Skin epidermis (tissue), 12 donors: ENCODE data around the gene YES1.

Source experiments
- H3K27ac ChIP-seq, 21 experiments: fragments of 200-600 bp; sonication (generic) in 11 of 21; one replicate each; pipeline ENCODE4 v1.5.0; 2020; ENCODE audit warnings: mild to moderate bottlenecking in 3 of 21, inconsistent platforms in 2 of 21, moderate library complexity in 2 of 21
- H3K4me3 ChIP-seq, 7 experiments: fragments of 200-600 bp; sonication (generic) in 2 of 7; one replicate each; pipeline ENCODE4 v1.5.0; 2020; ENCODE audit warnings: inconsistent platforms in 2 of 7, mild to moderate bottlenecking in 2 of 7, moderate library complexity in 1 of 7

The YES1 gene

GRCh38 chr18:811892-812375, at the start of gene YES1:
Gene YES1, minus strand, starts transcription at chr18:812242. Its CDS starts 55,415 bp downstream, at chr18:756827.
- peak within 1 kb of the TSS; percentile 82 to 99 (median 94) for H3K27ac ChIP-seq
- H3K4me3 ChIP-seq: peak within 1 kb of the TSS; percentile 54 to 90 (median 83)

GRCh38 chr18:857986-858385, 45.9 kb upstream of the YES1 start:
- no peak overlapping the region for H3K27ac ChIP-seq

GRCh38 chr18:853471-853870, 41.4 kb upstream of the YES1 start:
- Histone ChIP-seq H3K4me3 (no peak overlapping the region), H3K27ac (no peak overlapping the region)

More at GRCh38 chr18:857986-858385, 45.9 kb upstream of the YES1 start:
- no peak overlapping the region for H3K4me3 ChIP-seq

GRCh38 chr18:850960-851359, 38.9 kb upstream of the YES1 start:
- Histone ChIP-seq H3K27ac (no peak overlapping the region), H3K4me3 (no peak overlapping the region)

- Histone ChIP-seq H3K27ac (no peak overlapping the region), H3K4me3 (no peak overlapping the region)
These were observed 37.0 kb upstream of the YES1 start for GRCh38 chr18:849021-849420.

GRCh38 chr18:848062-848861, 36.2 kb upstream of the YES1 start:
- Histone ChIP-seq H3K27ac (no peak overlapping the region), H3K4me3 (no peak overlapping the region)

- Histone ChIP-seq H3K27ac (no peak overlapping the region), H3K4me3 (no peak overlapping the region)
These were observed 33.2 kb upstream of the YES1 start for GRCh38 chr18:845152-845819.

GRCh38 chr18:841647-842370, 29.8 kb upstream of the YES1 start:
- no peak overlapping the region for H3K4me3 ChIP-seq
- no peak overlapping the region for H3K27ac ChIP-seq

GRCh38 chr18:840516-840915, 28.5 kb upstream of the YES1 start:
- Histone ChIP-seq H3K4me3 (no peak overlapping the region), H3K27ac (peak overlapping the region in 4 of 21 experiments; percentile 12 to 61 (median 22))

GRCh38 chr18:840023-840408, 28.0 kb upstream of the YES1 start:
- H3K27ac ChIP-seq: peak overlapping the region in 7 of 21 experiments; percentile 1 to 61 (median 12)
- H3K4me3 ChIP-seq: no peak overlapping the region

GRCh38 chr18:839224-840022, 27.4 kb upstream of the YES1 start:
- Histone ChIP-seq H3K4me3 (no peak overlapping the region), H3K27ac (peak overlapping the region in 3 of 21 experiments; percentile 1 to 61 (median 8))

GRCh38 chr18:837922-838321, 25.9 kb upstream of the YES1 start:
- no peak overlapping the region for H3K27ac ChIP-seq
- H3K4me3 ChIP-seq: no peak overlapping the region

- no peak overlapping the region for H3K4me3 ChIP-seq
- H3K27ac ChIP-seq: no peak overlapping the region
These were observed 22.2 kb upstream of the YES1 start for GRCh38 chr18:834082-834720.

GRCh38 chr18:833197-833596, 21.2 kb upstream of the YES1 start:
- no peak overlapping the region for H3K27ac ChIP-seq
- no peak overlapping the region for H3K4me3 ChIP-seq

GRCh38 chr18:832085-832681, 20.1 kb upstream of the YES1 start:
- no peak overlapping the region for H3K27ac ChIP-seq
- no peak overlapping the region for H3K4me3 ChIP-seq

GRCh38 chr18:830315-830901, 18.4 kb upstream of the YES1 start:
- peak overlapping the region in 7 of 21 experiments; percentile 20 to 39 (median 31) for H3K27ac ChIP-seq

GRCh38 chr18:829432-829831, 17.4 kb upstream of the YES1 start:
- peak overlapping the region in 3 of 21 experiments; percentile 26 to 40 (median 36) for H3K27ac ChIP-seq
- no peak overlapping the region for H3K4me3 ChIP-seq

More at GRCh38 chr18:830315-830901, 18.4 kb upstream of the YES1 start:
- H3K4me3 ChIP-seq: no peak overlapping the region

GRCh38 chr18:827093-827677, 15.1 kb upstream of the YES1 start:
- Histone ChIP-seq H3K27ac (no peak overlapping the region), H3K4me3 (no peak overlapping the region)
